HL-60 (cell line): ENCODE measurements around the gene TMCO4.

Source experiments
- DNase-seq, 2 experiments: peaks; one replicate each; pipeline ENCODE4 v3.0.0-alpha.2; 2010 to 2020; ENCODE audit warnings: low read depth in 1 of 2, low spot score in 1 of 2
- H3K27ac ChIP-seq: fragments of 250-450 bp; sonication (Bioruptor Pico); replicated peaks from 2 replicates; pipeline ENCODE4 v1.5.1; 2020; ENCODE audit warnings: mild to moderate bottlenecking, moderate library complexity
- H3K27me3 ChIP-seq: fragments of 250-450 bp; sonication (Bioruptor Pico); 2 replicates; pipeline ENCODE4 v1.5.1; 2021; ENCODE audit warnings: mild to moderate bottlenecking, moderate library complexity; ENCODE audit not compliant: insufficient read depth, poor library complexity, severe bottlenecking
- H3K4me3 ChIP-seq: replicated peaks from 2 replicates; pipeline ENCODE4 v1.5.1; 2011; ENCODE audit warnings: mild to moderate bottlenecking, control low read depth, low read length; ENCODE audit not compliant: insufficient read depth
- CTCF ChIP-seq: IDR thresholded peaks from one replicate; pipeline ENCODE4 v1.5.1; 2011; ENCODE audit warnings: low read length, control low read depth, inconsistent platforms; ENCODE audit not compliant: insufficient read depth
- GABPA ChIP-seq: IDR thresholded peaks from 2 replicates; pipeline ENCODE4 v1.6.1; 2012; ENCODE audit warnings: low read depth
- POLR2AphosphoS5 ChIP-seq: IDR thresholded peaks from 2 replicates; pipeline ENCODE4 v1.6.1; 2012; ENCODE audit warnings: low read depth
- REST ChIP-seq: IDR thresholded peaks from 2 replicates; pipeline ENCODE4 v1.6.1; 2012; ENCODE audit warnings: low read depth; ENCODE audit not compliant: insufficient replicate concordance
- SPI1 ChIP-seq: IDR thresholded peaks from 2 replicates; pipeline ENCODE4 v1.6.1; 2012; ENCODE audit warnings: low read depth, mild to moderate bottlenecking, borderline replicate concordance

Gene TMCO4

GRCh38 chr1:19768353-19769210 is 31.1 kb downstream of the TMCO4 start:
- no peak for DNase-seq
- Histone ChIP-seq H3K4me3 (no peak overlapping the region), H3K27ac (no peak overlapping the region)

GRCh38 chr1:19765623-19766022 is 34.1 kb downstream of the TMCO4 start:
- TF ChIP-seq SPI1: no peak
- no peak for TF ChIP-seq CTCF
- Histone ChIP-seq H3K4me3 (no peak overlapping the region), H3K27me3 (no peaks in the 10 kb centered on the region), H3K27ac (no peak overlapping the region)
- no peak for DNase-seq

More at GRCh38 chr1:19768353-19769210, 31.1 kb downstream of the TMCO4 start:
- no peaks in the 10 kb centered on the region for H3K27me3 ChIP-seq
- TF ChIP-seq REST (no peak), GABPA (no peak), POLR2AphosphoS5 (no peak), SPI1 (no peak), CTCF (no peak)

GRCh38 chr1:19764848-19765247 is 34.9 kb downstream of the TMCO4 start:
- Histone ChIP-seq H3K4me3 (no peak overlapping the region), H3K27ac (no peak overlapping the region), H3K27me3 (no peaks in the 10 kb centered on the region)
- no peak for DNase-seq
- TF ChIP-seq CTCF (no peak), SPI1 (no peak), REST (no peak), GABPA (no peak), POLR2AphosphoS5 (no peak)
